Measurements from ENCODE around the gene EPN1. TPM values are rescaled to one million over a fixed set of nuclear protein-coding genes. Genes with fewer than 3 reads are reported as not detected.

EPN1 gene
- total and polyA plus RNA-seq, 2 of the 13 experiments (the other 11 are each of a cell fraction or from before 2014, with no cell fraction given): 28.9 to 31.7 TPM

GRCh38 chr19:55654323-55654867 is 20.6 kb upstream of the EPN1 start:
- intact Hi-C loops (cut with micrococcal nuclease; ENCODE audit: unreplicated experiment) (no loop called here), in situ Hi-C loops (cut with HindIII; ENCODE audit: extremely low pct_ligation_motif_present, low pct_unique_long_range_greater_than_20kb) (no loop called here)
- CTCF ChIA-PET (ENCODE audit: low intra/inter-chr PET ratio, low total read pairs): interaction anchor here (0.7 to 2.3 kb wide), 4 partner anchors 9 to 22 kb away, joined by 3 to 21 read pairs (median 6); no protein-coding TSS in a partner anchor
- Histone ChIP-seq H3K79me2 (ENCODE audit: insufficient read depth, low read length) (peaks cover 42% of the 10 kb centered on the region), H3K4me2 (ENCODE audit: low read depth, low read length) (peak overlapping the region; percentile 91), H3K27ac (ENCODE audit: extremely low read length, insufficient read depth, low read length) (peak overlapping the region; percentile 99), H3K9me3 (ENCODE audit: low read length) (no peaks in the 10 kb centered on the region), H3K4me3 (replicated peaks in 1 of 3; ENCODE audit: insufficient read depth in 1 of 3, low read depth in 2 of 3, low read length in 3 of 3) (peak overlapping the region; percentile 85 to 99 (median 97)), H3K9ac (ENCODE audit: insufficient read depth, low read depth, low read length) (peak overlapping the region; percentile 99), H3K36me3 (replicated peaks in 1 of 2; ENCODE audit: control insufficient read depth in 1 of 2, insufficient read depth in 2 of 2, low read length in 2 of 2) (peaks cover 2 to 4% of the 10 kb centered on the region in 2 experiments), H3K4me1 (ENCODE audit: insufficient read depth, low read length) (peaks cover 26% of the 10 kb centered on the region), H4K20me1 (ENCODE audit: insufficient read depth, low read length) (peaks cover 40% of the 10 kb centered on the region), H2AFZ (ENCODE audit: low read length) (peak overlapping the region; percentile 84), H3K27me3 (ENCODE audit: control insufficient read depth in 1 of 2, insufficient read depth in 2 of 2, low read length in 2 of 2) (no peaks in the 10 kb centered on the region; a peak in 1 of 5 replicates)
- FAIRE-seq: peak; percentile 97
- WGBS (ENCODE audit: low lambda C conversion rate): under 1% methylated on average over 40 of the region's 52 CpGs
- peak; percentile 99 for DNase-seq (ENCODE audit: low spot score)
- POLR2A ChIA-PET: interaction anchor here (0.7 to 2.1 kb wide), 27 partner anchors 10 to 1465 kb away, joined by 3 to 27 read pairs (median 5); partner anchors contain the start of genes EPN1, FIZ1, HSPBP1 and ISOC2
- ATAC-seq: peak; percentile 85
- BruUV-seq (replicated peaks): no TSS peak
- no peak for TF ChIP-seq ZNF704 (CRISPR knock-in tag; IDR thresholded peaks at IDR 0.05; ENCODE audit: borderline replicate concordance)
- TF ChIP-seq RNF219 (CRISPR knock-in tag; IDR thresholded peaks at IDR 0.05): no peak
- no peak for TF ChIP-seq ZBTB10 (CRISPR knock-in tag; IDR thresholded peaks at IDR 0.05; ENCODE audit: borderline replicate concordance)
- no peak for TF ChIP-seq ZNF431 (CRISPR knock-in tag; IDR thresholded peaks at IDR 0.05; ENCODE audit: borderline replicate concordance, low read depth)
- 0 out of 2 replicates have a peak, but pooled peaks have one; percentile 1 for TF ChIP-seq GZF1 (CRISPR knock-in tag; IDR thresholded peaks at IDR 0.05)
- 0 out of 2 replicates have a peak, but pooled peaks have one; percentile 60 for TF ChIP-seq SMAD3 (CRISPR knock-in tag; IDR thresholded peaks at IDR 0.05)
- TF ChIP-seq ZNF335 (CRISPR knock-in tag; IDR thresholded peaks at IDR 0.05): no peak
- TF ChIP-seq SRSF1 (optimal IDR thresholded peaks at IDR 0.05; ENCODE audit: low read depth, low read length): no peak
- no peak for TF ChIP-seq REPIN1 (CRISPR knock-in tag; IDR thresholded peaks at IDR 0.05; ENCODE audit: borderline replicate concordance, low read depth)
- TF ChIP-seq HNF4G (IDR thresholded peaks at IDR 0.05; ENCODE audit: borderline replicate concordance, low read depth, low read length): peak; percentile 58; the same call in 1 of the 2 replicates
- TF ChIP-seq HNF4G (CRISPR knock-in tag; IDR thresholded peaks at IDR 0.05; ENCODE audit: borderline replicate concordance, low read depth): no peak
- TF ChIP-seq ELF1 (CRISPR knock-in tag; IDR thresholded peaks at IDR 0.05): peak; percentile 82
- no peak for TF ChIP-seq HNRNPL (IDR thresholded peaks at IDR 0.05; ENCODE audit: low read depth, low read length)
- no peak for TF ChIP-seq HDAC6 (IDR thresholded peaks at IDR 0.05; ENCODE audit: low read depth, low read length)
- TF ChIP-seq TBL1XR1 (IDR thresholded peaks at IDR 0.05; ENCODE audit: borderline replicate concordance, low read length, partially characterized antibody): peak; percentile 1
- peak; percentile 3; the same call in 1 of the 2 replicates for TF ChIP-seq TARDBP (CRISPR knock-in tag; IDR thresholded peaks at IDR 0.05)
- no peak for TF ChIP-seq ZFP90 (CRISPR knock-in tag; IDR thresholded peaks at IDR 0.05; ENCODE audit: borderline replicate concordance)
- TF ChIP-seq NONO (IDR thresholded peaks at IDR 0.05): no peak
- peak; percentile 32; the same call in 1 of the 2 replicates for TF ChIP-seq NONO (CRISPR knock-in tag; conservative IDR thresholded peaks at IDR 0.05)
